ENCODE data around the gene YIPF5. TPM values are rescaled to one million over a fixed set of nuclear protein-coding genes. Genes with fewer than 3 reads are reported as not detected.
A peak's percentile ranks its signal among the peaks of the same experiment; 100 is the strongest.

Gene YIPF5
- polyA plus RNA-seq, 3 donors: 12.1 to 41.4 (median 32.4) TPM

DNA sequence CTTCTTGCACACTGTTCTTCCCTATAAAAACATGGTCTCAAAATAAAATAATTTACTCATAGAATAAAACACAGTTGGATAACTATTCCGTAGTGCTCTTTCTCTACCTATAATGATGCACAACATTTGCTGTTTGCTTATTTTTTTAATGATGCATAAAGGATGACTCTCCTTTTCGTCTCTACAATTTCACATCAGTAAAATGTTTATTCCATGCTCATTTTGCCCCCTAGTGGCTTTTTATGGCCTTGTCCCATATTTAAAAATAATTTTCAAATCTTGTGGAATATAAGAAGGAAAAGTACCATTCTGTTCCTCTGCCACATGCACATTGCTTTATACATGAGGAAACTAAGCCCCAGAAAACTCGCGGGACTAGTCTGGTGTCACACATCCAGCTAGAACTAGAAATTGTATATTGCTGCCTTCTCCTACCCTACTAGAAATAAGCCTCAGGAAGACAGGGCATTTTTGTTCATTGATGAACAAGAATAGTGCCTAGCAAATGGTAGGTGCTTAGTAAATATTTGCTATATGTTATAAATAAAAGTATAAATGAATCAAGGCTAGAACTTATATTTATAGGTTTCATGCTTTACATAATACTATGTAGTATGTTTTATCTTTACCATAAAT lies 12.9 kb upstream of the YIPF5 start:
- intact Hi-C loops (cut with micrococcal nuclease): no loop called here
- Mint-ChIP-seq H3K4me3 (no peak overlapping the region), H3K27ac (no peak overlapping the region), H3K4me1 (peaks cover 15% of the 10 kb centered on the region), H3K9me3 (peaks cover 0 to 2% (median 0%) of the 10 kb centered on the region in 7 donors), H3K36me3 (no peaks in the 10 kb centered on the region), H3K27me3 (ENCODE audit: low read depth in 3 of 3) (peaks cover 8 to 15% (median 12%) of the 10 kb centered on the region in 3 donors)
- Histone ChIP-seq H3K27me3 (ENCODE audit: control insufficient read depth in 2 of 2, insufficient read depth in 2 of 2, low read length in 2 of 2) (peaks cover 13 to 18% of the 10 kb centered on the region in 2 donors), H3K9ac (ENCODE audit: insufficient read depth, low read length, poor library complexity, severe bottlenecking) (no peak overlapping the region), H3K36me3 (replicated peaks in 1 of 2; ENCODE audit: control insufficient read depth in 1 of 2, insufficient read depth in 2 of 2, low read length in 2 of 2) (no peaks in the 10 kb centered on the region), H3K4me2 (replicated peaks; ENCODE audit: extremely low read depth, low read length, poor library complexity, severe bottlenecking) (no peak overlapping the region), H3K27ac (ENCODE audit: low read depth in 1 of 2, low read length in 2 of 2) (no peak overlapping the region), H3K4me1 (ENCODE audit: control insufficient read depth in 1 of 2, insufficient read depth in 2 of 2, low read length in 2 of 2) (peaks cover 9 to 15% of the 10 kb centered on the region in 2 donors), H4K20me1 (ENCODE audit: insufficient read depth, low read length) (no peaks in the 10 kb centered on the region), H3K9me3 (replicated peaks in 1 of 2; ENCODE audit: control insufficient read depth in 1 of 2, insufficient read depth in 1 of 2, low read length in 2 of 2) (no peaks in the 10 kb centered on the region), H3K79me2 (ENCODE audit: insufficient read depth, low read length) (no peaks in the 10 kb centered on the region), H3K4me3 (replicated peaks in 1 of 3; ENCODE audit: low read depth in 2 of 3, low read length in 3 of 3) (no peak overlapping the region), H2AFZ (ENCODE audit: insufficient read depth, low read depth, low read length, poor library complexity, severe bottlenecking) (no peak overlapping the region)
- DNase-seq: peak in 2 of 3 donors; percentile 23 to 42
- no CpG with 5 or more reads among the region's 4 CpGs for WGBS (ENCODE audit: insufficient coverage)
- peak; percentile 81 for TF ChIP-seq CTCF (IDR thresholded peaks at IDR 0.05)

DNA sequence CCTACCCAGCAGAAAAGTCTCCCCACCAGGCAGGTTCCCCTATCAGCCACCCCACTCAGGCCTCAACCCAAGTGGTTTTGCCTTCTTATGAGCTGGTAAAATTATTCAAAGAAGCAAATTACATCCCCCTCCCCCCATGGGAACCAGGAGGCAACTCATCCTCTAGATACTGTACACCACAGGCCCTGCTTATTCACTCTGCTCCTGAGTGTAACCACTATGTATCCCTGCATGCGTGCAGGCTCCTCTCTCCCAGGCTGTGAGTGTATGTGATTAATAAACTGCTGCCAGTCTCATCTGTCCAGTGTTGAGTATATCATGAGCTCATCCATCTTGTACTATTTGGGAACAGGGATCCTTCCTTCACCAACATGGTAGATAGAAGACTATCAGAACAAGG lies 8.8 kb upstream of the YIPF5 start:
- WGBS (ENCODE audit: insufficient coverage): no CpG with 5 or more reads among the region's 1 CpG
- Histone ChIP-seq H3K4me3 (replicated peaks in 1 of 3; ENCODE audit: low read depth in 2 of 3, low read length in 3 of 3) (no peak overlapping the region), H3K36me3 (replicated peaks in 1 of 2; ENCODE audit: control insufficient read depth in 1 of 2, insufficient read depth in 2 of 2, low read length in 2 of 2) (no peaks in the 10 kb centered on the region), H3K27me3 (ENCODE audit: control insufficient read depth in 2 of 2, insufficient read depth in 2 of 2, low read length in 2 of 2) (peaks cover 7 to 11% of the 10 kb centered on the region in 2 donors), H3K9ac (ENCODE audit: insufficient read depth, low read length, poor library complexity, severe bottlenecking) (no peak overlapping the region), H3K4me1 (ENCODE audit: control insufficient read depth in 1 of 2, insufficient read depth in 2 of 2, low read length in 2 of 2) (no peaks in the 10 kb centered on the region), H3K79me2 (ENCODE audit: insufficient read depth, low read length) (no peaks in the 10 kb centered on the region), H4K20me1 (ENCODE audit: insufficient read depth, low read length) (no peaks in the 10 kb centered on the region), H3K4me2 (replicated peaks; ENCODE audit: extremely low read depth, low read length, poor library complexity, severe bottlenecking) (no peak overlapping the region), H3K9me3 (replicated peaks in 1 of 2; ENCODE audit: control insufficient read depth in 1 of 2, insufficient read depth in 1 of 2, low read length in 2 of 2) (no peaks in the 10 kb centered on the region), H2AFZ (ENCODE audit: insufficient read depth, low read depth, low read length, poor library complexity, severe bottlenecking) (no peak overlapping the region), H3K27ac (ENCODE audit: low read depth in 1 of 2, low read length in 2 of 2) (no peak overlapping the region)
- Mint-ChIP-seq H3K27ac (no peak overlapping the region), H3K4me1 (no peaks in the 10 kb centered on the region), H3K27me3 (ENCODE audit: low read depth in 3 of 3) (peaks cover 5 to 14% (median 5%) of the 10 kb centered on the region in 3 donors), H3K36me3 (no peaks in the 10 kb centered on the region), H3K9me3 (peaks cover 0 to 2% (median 0%) of the 10 kb centered on the region in 7 donors), H3K4me3 (no peak overlapping the region)
- intact Hi-C loops (cut with micrococcal nuclease): no loop called here
- no peak for TF ChIP-seq CTCF (IDR thresholded peaks at IDR 0.05)
- no peak for DNase-seq

All from CD14-positive monocyte (primary cell).